Stimulated activated CD8-positive, alpha-beta memory T cell treated with anti-CD3 and anti-CD28 coated beads, Interleukin-15, amount 100 ng/mL, for 48 hours (primary cell): ENCODE results near the gene GCN1.

Experiments
- DNase-seq, 2 donors: peaks; one replicate each; pipeline ENCODE4 v3.0.0-alpha.2; 2020; ENCODE audit warnings: low read depth in 2 of 2

GCN1 gene

DNA sequence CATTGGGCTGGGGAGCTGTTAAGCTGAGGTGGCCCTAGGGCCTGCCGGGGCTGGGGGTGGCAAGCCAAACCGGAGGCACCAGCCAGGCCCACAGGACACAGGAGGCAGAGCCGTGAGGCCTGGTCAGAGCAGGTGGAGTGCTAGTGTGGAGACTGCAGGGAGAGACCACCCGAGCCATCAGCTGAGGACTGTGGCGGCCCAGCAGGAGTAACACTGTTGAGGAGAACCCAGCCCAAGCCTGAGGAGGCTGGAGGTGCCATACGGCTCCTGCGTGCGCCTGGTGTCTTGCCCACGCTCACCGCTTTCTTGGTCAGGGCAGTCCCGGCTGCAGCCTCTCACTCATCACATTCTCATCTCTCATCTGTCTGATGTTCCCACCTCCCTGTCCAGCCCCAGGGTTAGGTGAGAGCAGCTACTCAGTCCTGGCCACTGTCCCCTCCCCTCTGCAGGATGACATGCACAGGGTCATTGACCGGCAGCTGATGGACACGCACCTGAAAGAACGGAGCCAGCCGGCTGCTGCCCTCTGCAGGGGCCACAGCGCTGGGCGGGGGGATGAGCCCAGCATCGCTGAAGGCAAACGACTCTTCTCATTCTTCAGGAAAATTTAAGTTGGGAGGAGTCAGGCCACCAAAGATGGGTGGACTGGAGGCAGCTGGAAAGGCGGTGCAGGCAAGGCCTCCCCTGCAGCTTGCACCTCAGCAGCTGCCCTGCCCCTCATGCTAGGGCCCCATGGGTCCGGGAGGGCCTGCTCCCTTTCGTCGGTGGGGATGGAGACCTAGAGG is 101.8 kb downstream of the GCN1 start:
- DNase-seq = no peak

DNA sequence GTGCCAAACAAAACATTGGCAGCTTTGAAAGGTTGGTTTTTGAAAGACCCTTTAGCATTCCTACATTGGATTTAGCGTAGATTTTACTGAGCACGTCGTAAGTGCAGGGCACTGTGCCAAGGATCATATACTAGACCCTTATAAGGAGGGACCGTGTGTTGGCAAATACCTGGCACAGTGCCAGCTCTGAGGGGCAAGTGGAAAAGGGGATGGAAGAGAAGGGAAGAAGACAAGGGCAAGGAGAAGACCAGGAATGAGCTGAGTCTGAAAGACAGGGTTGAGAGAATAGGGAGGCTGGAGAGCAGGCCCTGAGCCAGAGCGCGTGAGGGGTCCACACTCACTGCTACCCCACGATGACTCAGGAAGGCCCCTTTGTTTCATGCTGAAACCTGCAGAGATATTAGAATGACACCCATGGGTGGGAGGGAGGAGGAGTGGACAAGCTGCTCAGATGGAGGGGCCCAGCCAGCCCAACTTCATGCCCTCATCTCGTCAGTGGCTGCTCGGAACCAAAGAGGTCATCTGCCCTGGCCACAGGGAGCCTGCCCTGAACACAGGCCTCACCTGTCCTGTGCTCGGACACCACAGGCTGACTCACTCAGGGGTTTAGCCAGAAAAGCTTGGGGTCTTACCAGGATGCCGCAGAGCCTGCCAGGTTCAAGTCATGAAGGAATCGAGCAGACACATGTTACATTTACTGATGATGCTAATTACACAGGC is 103.0 kb downstream of the GCN1 start:
- no peak for DNase-seq

DNA sequence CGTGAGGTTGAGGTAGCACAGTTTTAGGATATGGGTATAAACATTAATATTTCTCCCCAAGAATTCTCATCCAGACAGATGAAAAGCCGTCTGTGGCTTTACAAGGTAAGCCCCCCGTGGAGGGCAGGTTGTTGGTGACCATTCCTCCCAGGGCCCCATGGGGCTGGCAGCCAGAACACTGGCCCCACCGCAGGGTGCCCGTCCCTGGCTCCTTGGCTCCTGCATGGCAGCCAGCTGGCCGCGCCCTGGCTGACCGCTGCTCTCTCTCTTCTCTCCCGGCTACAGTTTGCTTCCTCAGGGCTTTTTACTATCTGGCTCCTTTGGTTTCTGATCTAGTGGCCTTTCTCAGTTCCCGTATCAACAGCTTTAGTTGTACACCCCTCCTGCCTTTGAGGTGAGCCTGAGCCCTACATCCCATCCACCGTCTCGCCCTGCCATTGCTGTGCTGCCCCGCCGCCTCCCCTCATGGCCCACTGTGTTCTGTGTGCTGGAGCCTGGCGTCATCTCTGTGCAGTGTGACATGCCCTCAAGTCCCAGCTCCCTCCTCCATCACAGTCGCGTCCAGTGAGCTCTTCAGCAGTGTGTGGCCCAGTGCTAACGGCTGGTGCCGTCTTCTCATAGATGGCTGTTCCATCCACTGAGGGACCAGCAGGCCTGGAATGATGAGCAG is 103.8 kb downstream of the GCN1 start:
- DNase-seq = no peak

DNA sequence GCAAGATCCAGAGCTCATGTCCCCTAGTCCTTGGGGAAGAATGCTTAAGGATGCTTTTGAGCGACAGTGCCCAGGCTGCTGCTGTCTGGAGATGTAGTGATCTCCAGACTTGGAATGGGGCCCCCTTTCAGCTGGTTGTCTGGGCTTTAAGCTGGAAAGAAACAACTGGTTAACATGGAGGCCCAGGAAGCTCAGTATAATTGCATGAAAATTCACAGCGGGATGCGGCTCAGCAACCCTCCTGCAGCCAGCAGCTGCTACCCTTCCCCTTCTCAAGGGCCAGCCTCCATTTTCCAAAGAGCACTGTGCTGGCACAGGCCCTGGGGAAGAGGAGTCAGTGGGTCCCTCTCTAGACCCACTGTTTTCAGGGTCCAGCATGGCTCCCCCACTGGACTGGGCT is 104.3 kb downstream of the GCN1 start:
- no peak for DNase-seq

DNA sequence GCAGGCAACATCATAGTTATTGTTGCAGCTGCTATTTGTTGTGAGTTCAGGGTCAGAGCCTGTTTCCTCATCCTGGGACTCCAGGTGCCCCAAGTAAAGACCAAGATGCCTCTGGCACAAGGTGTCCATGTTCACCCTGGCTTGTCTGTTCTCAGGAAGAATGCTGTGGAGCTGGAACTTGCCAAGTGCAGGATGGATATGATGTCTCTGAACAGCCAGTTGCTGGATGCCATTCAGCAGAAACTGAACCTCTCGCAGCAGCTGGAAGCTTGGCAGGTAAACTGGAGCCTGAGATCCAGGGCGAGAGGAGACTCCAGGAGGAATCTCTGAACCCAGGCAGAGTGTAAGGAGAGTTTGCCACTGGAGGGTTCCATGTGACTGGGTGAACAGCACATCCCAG is 104.7 kb downstream of the GCN1 start:
- DNase-seq = no peak

DNA sequence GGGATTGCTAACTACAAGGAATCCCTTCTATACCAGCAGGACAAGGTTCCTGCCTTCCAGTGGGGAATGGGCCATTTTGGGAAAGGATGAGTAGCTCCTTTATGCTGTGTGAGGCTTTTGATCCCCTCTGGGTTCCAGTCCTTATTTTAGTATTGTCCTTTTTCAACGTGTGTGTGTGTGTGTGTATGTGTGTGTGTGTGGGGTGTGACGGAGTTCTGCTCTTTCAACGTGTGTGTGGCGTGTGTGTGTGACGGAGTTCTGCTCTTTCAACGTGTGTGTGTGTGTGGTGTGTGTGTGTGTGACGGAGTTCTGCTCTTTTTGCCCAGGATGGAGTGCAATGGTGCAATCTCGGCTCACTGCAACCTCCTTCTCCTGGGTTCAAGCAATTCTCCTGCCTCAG is 105.4 kb downstream of the GCN1 start:
- DNase-seq = no peak

DNA sequence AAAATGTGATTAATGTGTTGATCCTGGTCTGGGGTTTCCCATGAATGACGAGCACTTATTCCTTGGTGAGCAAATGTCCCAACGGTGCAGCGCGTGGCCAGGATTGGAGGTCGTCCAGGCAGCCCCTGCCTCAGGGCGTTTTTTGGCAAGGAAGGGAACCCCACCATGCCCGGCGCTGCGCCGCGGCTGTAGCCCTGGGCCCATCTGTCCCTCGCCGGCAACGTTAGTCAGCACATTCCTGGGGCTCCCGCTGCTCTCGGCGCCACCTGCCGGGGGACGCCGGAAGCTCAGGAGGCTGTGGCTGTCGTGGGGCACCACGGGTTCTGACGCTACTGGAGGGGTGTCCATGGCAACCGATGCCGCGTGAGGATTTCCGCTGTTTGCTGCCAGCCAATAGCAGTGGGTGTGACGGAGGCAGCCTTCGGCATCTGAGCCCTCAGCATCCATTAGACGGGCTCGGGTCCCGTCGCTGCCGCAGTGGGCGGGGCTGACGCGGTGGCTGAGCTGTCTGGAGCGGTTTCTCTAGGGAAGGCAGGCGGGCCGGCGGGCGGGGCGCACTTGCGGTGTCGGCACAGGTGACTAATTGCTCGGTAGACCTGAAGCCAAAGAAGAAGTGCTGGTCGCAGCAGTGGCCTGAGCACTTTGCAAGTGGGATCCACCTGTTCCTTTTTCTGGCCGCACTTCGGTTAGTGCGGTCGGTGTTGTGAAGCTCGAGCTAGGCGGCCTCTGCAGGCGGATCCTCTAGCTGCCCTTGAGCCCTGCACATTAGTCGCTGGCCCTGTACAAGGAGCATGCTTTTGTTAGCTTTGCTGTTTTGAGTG is 107.5 kb downstream of the GCN1 start:
- peak; percentile 99 to 100 for DNase-seq

DNA sequence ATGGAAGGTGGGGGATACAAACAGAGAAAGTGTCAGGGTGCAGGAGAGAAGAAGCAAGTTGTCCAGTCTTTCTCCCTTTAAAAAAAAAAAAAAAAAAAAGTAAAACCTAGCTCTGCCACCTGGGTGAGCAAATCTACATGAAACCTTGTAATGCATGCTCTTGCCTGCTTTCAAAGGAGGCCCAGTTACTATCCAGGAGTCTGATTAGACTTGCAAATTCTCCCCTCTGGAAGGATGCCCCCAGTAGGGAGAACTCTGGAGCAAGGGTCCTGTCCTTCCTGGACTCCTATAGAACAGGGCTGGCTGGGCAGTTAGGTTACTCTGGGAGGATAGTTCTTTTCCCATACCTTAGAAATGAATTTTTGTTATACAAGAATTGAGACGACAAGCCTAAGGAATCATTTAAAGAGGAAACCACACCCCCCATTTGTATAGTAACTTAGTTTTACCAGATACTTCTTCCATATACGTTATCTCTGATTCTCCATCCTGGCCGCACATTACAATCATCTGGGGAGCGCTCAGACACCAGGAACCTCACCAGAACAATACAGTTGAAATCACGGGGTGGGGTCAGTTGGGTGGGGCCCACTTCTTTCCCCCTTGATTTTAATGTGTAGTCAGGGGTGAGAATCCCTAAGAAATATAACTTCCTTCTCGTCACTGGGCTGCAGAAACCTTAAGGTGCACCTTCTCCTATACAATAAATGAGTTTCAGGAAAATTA is 108.4 kb downstream of the GCN1 start:
- DNase-seq = no peak

DNA sequence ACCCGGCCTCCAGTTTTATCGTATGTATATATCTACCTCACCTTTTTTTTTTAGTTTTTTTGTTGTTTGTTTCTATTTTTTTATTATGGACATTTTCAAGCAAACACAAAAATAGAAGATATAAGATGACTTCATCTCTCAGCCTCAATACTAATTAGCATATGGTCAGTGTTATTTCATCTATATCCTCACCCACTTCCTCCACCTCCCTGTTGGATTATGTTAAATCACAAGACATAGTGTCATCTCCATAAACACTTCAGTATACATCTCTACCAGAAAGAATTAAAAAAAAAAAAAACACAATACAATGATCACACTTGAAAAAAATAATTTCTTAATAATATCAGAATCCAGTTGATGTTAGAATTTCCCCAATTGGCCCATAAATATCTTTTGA is 112.9 kb downstream of the GCN1 start:
- DNase-seq = no peak

DNA sequence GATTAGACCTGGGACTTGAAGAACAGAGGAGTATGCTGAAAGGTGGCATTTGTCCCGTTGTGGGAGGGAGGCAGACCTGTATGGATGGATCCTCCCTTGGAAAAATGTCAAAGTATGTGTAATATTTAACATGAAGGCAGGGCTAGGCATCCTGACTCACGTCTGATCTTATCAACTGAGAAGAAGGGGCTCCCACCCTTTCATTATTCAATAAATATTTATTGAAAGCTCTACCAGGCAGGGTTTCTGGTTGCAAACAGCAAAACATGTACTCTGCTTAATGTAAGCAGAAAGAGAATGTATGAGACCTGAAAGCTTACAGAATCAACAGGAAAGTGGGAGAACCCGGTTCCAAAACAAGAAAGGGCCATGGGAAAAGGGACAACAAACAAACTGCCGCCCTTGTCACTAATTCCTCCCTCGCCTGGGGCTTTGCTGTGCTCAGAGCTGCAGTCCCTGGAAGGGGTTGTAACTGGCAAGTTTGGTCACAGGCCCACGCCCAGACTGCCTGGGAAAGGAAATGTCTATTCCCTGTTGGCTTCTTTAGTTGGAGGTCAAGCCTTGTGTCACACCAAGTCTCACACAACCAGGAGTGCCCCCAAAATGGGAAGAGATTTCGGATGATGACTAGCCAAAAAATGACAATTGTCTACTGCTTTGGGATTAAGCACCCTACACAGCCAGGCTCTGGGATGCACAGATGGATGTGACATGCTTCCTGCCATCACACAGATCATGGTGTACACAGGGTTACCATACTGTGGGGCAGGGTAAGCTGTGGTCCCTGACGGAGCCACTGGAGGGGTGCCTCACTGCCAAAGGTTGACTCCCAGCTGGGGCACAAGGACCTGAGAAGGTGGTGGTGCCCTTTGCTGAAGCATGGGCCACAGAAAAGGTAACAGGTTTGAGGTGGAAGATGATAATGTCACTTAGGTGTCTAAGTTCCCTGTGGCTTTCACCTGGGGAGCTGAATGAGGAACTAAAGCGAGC is 114.8 kb downstream of the GCN1 start:
- DNase-seq = no peak

DNA sequence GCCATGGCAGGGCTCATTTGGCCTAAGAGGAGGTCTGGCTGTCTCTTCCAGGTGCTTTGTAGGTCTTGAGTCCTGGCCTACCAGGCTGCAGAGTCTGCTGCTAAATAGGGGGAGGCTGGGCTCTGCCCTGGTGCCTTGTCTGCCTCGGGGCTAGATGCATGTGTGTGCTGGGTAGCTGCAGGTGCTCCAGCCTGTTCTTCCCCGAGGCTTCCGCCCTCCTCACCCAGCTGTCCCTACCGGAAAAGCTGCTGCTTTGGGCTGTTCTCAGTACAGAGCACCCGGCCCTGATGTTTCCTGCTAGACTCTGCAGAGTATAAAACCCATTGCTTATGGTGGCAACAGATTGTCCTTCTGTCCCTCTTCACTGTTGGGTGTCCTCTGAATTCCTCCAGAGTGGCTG is 115.6 kb downstream of the GCN1 start:
- no peak for DNase-seq

DNA sequence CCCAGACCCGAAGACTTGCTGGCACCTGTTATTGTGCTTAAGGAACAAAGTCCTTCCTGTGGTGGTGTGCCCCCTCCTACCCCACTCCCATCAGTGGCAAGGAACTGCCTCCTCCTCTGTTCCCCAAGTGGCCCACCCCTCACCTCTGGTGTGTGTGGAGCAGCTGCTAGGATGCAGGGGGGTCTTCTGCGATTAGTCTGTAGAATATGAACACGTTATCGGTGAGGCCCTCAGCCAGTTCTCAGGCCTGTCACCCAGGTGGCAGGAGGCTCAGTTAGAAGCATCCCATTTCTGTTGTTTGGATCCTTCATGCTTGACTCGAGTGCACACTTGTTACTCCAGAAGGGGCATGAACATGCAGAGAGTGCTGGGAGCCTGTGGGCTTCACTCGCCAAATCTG is 117.3 kb downstream of the GCN1 start:
- no peak for DNase-seq
